AG20443 (cell line): ENCODE measurements around the gene PNMA1.

Experiments
- DNase-seq: peaks from one replicate; pipeline ENCODE4 v3.0.0; 2012; ENCODE audit warnings: low spot score, mixed read lengths

Gene PNMA1

DNA sequence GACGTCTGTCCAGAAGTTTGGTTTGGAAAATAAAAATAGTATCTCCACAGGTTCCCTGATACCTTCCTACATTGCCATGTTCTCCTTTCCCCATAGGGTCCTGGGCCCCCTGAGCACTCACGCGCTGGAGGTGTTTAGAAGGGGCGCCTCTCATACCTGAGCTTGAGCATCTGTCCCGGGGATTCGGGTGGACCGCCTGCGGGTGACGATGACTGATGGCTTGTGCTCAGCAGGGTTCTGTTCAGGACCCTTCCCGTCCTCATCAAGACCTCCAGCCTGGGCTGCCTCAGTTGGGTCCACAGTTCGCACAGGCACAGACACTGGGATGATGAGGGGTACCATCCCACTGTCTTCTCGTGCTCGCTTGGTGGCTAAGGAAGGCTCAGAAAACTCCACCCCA is 22.7 kb upstream of the PNMA1 start:
- DNase-seq: no peak

- no peak for DNase-seq
Measured at GRCh38 chr14:73732006-73732405, 17.8 kb upstream of the PNMA1 start.

DNA sequence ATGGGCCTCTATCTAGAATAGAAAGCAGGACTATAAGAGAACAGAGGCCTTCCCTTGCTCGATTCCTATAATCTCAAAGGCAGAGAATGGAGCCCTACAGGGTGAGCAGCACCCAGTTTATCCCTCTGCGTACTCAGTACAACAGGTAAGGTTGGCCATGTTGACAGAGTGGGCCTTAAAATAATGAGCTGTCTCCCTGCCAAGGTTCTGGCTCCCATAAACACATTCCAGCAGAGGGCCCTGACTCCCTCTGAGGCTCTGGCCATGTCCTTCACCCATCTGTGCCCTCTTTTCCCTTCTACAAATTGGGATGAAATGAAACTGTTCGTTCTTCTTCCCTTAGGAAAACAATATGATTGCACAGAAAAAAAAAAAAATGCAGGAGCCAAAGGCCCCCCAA is 16.9 kb upstream of the PNMA1 start:
- DNase-seq: no peak

DNA sequence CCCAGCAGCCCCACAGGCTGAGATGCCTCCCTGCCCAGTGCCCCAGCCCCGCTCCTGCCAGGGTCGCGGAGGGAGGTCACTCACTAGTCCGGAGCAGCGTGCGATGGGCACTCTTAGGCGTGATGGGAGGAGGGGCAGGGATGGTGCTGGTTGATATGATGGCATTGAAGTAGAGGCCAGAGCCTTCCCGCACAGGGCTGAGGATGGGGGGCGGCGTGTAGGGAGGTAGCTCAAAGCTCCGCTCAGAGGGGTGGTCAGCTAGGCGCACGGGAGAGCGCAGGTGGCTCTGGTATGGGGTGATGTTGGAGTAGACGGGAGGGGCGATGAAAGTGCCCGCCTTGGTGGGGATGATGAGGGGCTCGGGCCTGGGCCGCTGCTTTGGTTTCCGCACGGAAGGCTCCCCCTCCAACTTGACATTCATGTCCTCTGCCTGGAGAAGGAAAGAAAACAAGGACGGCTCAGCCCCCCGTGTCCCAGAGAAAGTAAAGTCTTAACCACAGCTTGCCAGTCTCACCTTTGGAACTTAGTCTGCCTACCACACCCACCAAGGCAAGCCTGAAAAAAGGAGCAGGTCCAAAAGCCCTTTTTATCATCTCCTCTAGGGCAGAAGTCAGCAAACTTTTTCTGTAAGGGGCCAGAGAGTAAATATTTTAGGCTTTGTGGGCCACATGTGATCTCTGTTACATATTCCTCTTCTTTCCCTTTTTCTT is 15.5 kb upstream of the PNMA1 start:
- no peak for DNase-seq

DNA sequence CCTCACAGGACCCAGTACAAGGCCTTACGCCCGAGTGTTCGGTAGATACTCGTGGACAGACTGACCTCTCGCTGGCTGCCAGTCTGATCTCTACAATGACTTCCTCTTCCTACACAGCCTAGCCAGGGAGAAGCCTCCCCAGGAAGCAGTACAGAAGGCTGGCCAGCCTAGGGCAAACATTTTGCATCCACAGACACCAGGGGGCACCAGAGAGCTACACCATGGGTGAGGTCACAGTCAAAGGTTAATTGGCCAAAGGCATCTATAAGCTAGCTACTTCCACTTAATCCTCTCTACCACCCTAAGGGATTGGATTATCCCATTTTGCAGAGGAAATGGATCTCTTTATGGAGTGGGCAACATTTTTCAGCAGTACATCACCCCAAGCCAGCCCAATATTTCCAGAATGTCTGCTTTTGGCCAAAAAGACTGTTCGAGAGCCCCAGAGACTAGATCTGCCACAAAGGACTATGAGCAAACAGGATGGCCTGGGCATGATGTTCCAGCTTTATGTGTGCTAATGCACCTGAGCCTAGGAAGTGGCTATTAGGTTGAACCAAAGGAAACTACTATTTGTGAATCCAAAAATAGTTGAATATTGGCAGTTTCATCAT is 14.6 kb upstream of the PNMA1 start:
- peak; percentile 85 for DNase-seq

GRCh38 chr14:73727166-73727565 is 13.0 kb upstream of the PNMA1 start:
- DNase-seq: no peak

DNA sequence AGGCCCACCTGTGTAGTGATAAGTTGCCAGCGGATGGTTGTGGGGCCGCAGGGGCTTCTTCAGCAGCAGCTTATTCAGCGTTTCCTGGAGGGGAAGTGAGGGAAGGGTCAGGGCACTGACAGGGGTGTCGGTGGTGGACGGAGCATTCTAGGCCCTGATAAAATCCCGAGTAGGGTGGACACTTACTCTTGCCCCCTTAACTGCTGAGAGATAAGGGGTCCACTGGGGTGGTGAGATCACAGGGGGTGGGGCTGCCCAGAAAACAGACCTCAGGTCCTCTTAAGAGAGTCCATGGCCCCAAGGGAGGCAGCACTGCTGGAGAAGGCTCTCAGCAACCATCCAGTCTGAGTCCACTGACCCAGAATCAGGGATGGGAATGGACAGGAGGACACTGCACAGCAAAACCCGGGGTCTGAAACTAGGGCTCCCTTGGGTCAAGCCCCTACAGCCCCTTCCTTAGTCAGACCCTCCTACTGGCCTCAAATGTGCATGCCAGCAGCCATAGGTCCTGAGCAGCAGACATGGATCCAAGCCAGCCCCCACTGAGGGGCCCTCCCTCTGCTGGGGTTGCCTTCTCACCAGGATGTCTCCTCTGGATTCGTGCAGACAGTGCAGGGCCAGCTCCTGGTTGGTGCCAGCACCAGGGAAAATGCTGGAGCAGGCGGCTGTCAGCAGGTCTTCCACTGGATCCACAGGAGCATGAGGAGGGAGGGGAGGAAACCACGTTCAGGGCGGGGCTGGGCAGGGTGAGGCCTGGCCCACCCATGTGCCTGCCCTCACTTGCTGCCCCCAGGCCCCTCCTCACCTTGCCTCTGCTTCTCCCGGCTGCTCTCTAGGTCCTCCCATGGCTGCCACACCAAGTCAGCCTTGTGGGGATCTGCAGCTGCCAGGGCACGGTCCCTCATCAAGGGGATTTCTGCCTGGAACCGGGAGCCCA is 12.1 kb upstream of the PNMA1 start:
- no peak for DNase-seq

GRCh38 chr14:73725116-73726024 is 11.2 kb upstream of the PNMA1 start:
- no peak for DNase-seq

- DNase-seq: no peak
Measured at GRCh38 chr14:73724696-73725095, 10.5 kb upstream of the PNMA1 start.

DNA sequence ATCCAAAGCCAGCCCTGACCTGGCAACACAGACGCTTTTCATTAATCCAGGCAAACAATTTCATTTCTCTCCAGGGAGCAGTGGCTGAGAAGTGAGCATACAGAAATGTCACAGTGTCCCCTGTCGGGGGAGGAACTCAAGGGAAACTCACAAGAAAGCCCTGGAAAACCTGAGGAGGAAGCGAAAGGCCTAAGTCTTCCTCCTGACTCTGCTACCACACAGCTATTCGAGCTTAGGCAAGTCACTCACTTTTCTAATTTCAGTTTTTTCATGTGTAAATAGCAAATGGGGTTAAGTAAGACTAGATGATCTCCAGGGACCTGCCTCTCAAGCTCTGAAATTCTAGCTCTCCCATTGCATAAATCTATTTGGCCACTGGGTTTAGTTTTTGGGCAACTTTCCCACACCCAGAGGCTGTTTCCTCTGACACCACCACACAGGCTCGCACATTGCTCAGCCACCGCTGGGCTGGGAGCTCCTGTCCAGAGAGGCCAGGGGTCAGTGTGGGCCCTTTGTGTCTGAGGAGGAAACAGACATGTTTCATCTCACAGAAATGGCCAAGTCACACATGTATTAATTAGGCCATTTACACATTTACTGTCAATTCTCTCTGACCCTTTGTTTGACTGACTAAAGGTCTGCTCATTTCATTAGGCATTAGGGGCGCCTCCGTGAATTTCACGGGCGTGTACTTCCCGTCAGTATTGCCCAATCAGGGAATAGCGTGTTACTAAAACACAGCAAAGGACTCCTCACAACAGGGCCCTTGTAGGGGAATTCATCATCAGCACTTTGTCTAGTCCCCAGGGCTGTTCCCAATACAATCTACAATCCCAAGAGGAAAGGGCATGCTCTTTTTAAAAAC is 9.8 kb upstream of the PNMA1 start:
- peak; percentile 93 for DNase-seq

DNA sequence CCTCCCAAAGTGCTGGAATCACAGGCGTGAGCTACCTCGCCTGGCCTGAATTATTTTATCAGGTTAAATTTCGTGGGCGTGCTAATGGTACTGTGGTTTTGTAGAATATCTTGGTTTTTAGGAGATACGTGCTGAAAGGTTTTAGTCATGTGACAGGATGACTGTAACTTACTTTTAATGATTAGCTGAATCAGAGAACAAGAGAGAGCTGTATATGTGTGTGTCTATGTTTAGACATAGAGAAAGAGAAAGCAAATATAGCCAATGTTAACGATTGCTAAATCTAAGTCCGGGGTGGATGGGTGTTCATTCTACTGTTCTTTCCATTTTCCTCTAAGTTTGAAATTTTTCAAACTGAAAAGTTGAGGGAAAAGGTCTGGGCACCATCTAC is 9.2 kb upstream of the PNMA1 start:
- no peak for DNase-seq

DNA sequence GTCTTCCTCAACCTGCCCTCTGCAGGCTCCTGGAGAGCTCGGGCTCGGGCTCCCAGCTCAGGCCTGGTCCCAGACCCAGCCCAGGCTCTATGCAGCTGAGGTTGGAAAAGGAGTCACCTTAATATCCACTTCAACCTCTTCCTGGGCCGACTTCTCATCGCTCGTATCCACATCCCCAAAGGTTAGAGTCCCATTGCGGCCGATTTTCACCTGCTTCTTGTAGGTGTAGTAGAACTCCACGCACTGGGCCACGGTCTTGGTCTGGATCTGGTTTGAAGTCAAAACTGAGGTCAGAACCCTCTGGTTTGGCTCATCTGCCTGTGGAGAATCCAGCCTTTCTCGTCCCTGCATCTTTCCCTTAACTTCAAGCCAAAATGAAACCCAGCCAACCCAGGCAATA is 8.4 kb upstream of the PNMA1 start:
- no peak for DNase-seq

DNA sequence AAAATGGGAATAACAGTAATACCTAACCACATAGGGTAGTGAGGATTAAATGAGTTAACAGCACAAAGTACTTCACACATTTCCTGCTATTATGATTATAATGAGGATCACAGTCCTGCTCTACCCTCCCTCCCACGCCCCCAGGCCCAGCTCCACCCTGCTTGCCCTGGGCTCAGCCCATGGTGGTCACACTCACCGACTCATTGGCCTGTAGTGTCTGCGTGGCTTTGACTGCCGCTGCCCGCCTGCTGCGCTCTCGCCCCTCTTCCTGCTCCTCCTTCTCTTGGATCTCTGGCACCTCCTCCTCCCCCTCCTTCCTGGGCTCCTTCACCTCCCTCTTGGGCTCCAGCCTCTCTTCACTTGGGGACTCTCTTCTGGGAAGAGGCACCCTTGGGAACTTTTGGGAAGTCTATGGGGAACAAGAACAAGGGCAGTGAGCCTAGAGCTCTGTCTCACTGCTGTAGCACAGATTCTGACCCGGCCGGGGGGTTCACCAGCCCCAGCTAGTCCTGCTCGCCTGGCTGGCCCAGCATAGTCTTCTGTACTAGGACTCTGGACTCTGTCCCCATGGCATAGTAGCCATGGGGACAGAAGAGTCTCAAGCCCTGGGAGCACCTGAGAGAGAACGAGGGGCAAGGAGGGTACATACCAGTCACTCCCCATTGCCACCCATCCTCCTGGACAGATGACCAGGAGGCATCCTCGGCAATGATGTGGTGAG is 7.1 kb upstream of the PNMA1 start:
- DNase-seq: no peak

DNA sequence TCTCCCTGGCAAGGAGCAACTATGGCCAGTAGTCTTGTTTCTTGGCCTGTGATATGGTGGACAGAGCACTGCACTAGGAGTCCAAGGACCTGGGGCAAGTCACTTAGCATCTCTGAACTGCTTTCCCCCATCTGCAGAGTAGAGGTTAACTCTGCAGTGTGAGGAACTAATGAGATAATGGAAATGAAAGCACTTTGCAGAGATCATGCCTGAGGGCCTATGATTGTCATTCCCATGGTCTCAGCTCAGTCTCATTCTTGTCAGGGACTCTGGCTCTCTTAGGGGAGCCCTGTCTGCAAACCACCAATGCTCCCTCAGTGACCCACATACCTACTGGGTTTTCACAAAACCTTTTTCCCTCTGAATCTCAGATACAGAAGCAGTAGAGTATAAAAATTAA is 6.5 kb upstream of the PNMA1 start:
- DNase-seq: no peak

DNA sequence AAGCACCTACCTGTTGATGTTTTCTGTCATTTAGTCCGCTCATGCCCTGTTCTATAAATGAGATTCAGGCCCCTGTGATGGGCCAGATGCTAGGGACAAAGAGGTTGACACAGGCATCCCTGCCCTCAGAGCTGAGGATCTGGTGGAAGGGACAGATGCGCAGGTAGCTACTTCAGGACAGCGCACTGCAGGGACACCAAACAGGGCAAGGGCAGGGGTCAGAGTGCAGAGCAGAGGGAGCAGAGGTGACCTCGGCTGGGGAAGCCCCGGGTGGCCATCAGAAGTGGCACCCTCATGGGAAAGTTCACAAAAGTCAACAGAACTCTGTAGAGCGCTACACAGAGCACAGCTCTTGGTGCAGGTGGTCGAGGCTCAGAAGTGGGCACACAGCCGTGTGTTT is 5.6 kb upstream of the PNMA1 start:
- DNase-seq: no peak

DNA sequence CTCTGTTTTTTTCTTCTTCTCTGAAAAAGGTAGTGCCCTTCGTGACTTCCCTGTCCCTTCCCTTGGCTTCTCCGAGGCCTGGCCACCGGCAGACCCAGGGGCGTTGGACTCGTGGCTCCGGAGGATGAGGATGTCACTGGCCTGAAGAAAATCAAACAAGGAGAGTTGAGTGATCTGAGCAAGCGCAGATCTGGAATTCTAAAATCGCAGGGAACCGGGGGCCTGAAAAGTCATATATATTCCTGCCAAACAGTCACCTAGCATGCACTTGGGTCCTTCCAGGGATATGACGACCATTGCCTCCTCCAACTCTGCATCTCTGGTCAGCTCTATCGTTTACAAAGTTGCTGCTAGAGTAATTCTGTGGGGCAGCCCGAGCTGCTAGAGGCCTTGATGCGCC is 5.2 kb upstream of the PNMA1 start:
- no peak for DNase-seq

- DNase-seq: no peak
Measured at GRCh38 chr14:73718418-73719251, 4.5 kb upstream of the PNMA1 start.

DNA sequence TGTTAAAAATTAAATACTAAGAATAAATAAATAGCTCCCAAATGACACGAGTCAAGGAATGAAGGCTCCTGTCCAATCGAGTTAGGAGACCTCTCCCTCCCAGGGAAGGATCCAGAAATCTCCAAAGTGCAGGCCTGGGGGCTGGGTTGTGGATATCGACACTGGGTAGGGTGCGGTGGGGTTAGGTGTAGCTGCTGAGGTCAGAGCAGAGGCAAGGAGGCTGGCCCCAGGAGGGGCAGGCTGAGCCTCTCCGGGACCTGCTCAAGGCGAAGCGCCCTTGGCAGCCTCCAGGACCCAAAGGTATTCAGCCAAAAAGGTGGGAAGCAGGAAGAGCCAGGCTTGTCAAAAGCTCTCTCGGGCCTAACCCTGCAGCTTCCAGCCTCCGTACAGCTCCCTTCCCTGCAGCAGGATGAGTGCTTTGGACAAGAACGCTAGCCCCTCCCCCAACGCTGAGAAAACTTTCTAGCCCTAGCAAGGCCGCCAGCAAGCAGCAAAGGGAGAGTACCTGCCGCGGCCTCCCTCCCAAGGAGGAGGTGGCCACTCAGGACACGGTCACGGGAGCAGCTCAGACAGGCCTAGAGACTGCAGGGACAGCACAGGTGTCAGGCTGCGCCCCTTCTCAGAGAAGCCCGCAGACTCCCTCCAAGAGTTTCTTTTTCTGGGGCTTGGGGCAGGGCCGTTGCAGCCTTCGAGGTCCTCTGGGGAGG is 3.7 kb upstream of the PNMA1 start:
- no peak for DNase-seq

DNA sequence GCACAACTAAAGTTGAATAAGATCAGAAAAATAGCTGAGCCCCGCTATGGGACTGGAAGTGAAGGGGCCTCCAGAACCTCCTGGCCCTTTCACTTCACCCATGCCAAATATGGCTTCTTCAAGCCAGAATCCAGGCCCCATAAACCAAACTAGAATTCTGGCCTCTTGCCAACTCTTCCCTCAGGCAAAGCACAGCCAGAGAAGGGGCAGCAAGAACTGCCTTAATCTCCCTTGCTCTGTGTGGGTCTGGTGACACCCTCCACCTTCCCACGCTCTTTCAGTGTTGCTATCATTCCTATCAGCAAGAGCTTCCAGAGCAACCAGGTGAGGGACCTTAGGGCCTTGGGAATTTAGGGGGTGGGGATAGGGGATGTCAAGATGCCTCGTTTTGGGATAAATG is 3.1 kb upstream of the PNMA1 start:
- DNase-seq: no peak
